Measurements from ENCODE around the gene JADE1.

JADE1 gene

GRCh38 chr4:128847082-128847724 is 37.7 kb downstream of the JADE1 start:
- H3K23ac ChIP-seq (ENCODE audit: low read length in 2 of 2) = no peak overlapping the region
- H3K9ac ChIP-seq (ENCODE audit: low read length) = no peak overlapping the region
- no peak overlapping the region for H3K4me2 ChIP-seq (ENCODE audit: low read length, poor library complexity, severe bottlenecking)
- H2AFZ ChIP-seq (ENCODE audit: low read depth, low read length) = no peak overlapping the region
- H3K14ac ChIP-seq (ENCODE audit: low read length in 2 of 2) = no peak overlapping the region
- no peak for DNase-seq
- H3K18ac ChIP-seq (ENCODE audit: low read depth in 1 of 2, low read length in 2 of 2) = peak overlapping the region in 1 of 2 experiments; percentile 19
- H4K8ac ChIP-seq (ENCODE audit: low read length) = no peak overlapping the region
- peak overlapping the region; percentile 42 for H3K27ac ChIP-seq (ENCODE audit: low read length, poor library complexity, severe bottlenecking)
- H2AK5ac ChIP-seq (ENCODE audit: low read length, severe bottlenecking) = peak overlapping the region; percentile 76
- no peak overlapping the region for H3K4ac ChIP-seq (ENCODE audit: low read depth in 1 of 2, low read length in 2 of 2)
- WGBS = 90% methylated on average over 6 of the region's 7 CpGs
- no peak overlapping the region for H2BK12ac ChIP-seq (ENCODE audit: low read length in 2 of 2)
- H3K79me1 ChIP-seq (replicated peaks; ENCODE audit: low read length, poor library complexity, severe bottlenecking) = peaks cover 26% of the 10 kb centered on the region
- peaks cover 40% of the 10 kb centered on the region for H3K4me1 ChIP-seq (ENCODE audit: control insufficient read depth, insufficient read depth, low read depth, low read length)
- no peak overlapping the region for H3K4me3 ChIP-seq (ENCODE audit: insufficient read depth in 1 of 2, low read depth in 1 of 2, low read length in 2 of 2)
- H2BK120ac ChIP-seq (ENCODE audit: low read depth, low read length) = no peak overlapping the region
- H4K91ac ChIP-seq (ENCODE audit: low read length) = no peak overlapping the region
- no peaks in the 10 kb centered on the region for H3K27me3 ChIP-seq (ENCODE audit: control insufficient read depth in 1 of 2, insufficient read depth in 1 of 2, low read length in 2 of 2)
- no peak overlapping the region for H2BK5ac ChIP-seq (ENCODE audit: low read depth, low read length, poor library complexity, severe bottlenecking)
- H3K9me3 ChIP-seq (ENCODE audit: control insufficient read depth, low read length) = no peaks in the 10 kb centered on the region
- peaks cover 66 to 95% of the 10 kb centered on the region in 2 experiments for H3K36me3 ChIP-seq (ENCODE audit: control insufficient read depth in 1 of 2, insufficient read depth in 2 of 2, low read depth in 1 of 2, low read length in 2 of 2)
- H2BK15ac ChIP-seq (ENCODE audit: low read depth, poor library complexity, severe bottlenecking) = peak overlapping the region; percentile 63

DNA sequence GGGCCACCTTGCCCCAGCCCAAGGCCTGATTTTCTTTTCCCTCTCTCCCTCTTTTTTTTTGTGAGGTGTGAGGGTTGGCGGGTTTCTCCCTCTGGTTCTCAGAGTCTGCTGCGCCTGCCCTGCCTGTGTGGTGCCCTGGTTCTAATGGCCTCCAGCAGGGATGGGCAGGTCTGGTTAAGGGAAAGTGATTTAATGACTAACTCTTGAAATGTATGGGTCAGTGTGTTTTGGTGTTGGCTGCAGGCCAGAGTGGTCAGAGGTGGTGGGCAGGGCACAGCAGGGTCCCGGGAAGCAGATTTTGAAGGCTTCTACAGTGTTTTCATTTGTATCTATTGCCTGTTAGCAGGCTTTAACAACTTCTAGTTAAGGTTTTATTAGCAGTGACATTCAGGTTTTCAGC is 39.0 kb downstream of the JADE1 start:
- 97% methylated on average over 3 of the region's 3 CpGs for WGBS

DNA sequence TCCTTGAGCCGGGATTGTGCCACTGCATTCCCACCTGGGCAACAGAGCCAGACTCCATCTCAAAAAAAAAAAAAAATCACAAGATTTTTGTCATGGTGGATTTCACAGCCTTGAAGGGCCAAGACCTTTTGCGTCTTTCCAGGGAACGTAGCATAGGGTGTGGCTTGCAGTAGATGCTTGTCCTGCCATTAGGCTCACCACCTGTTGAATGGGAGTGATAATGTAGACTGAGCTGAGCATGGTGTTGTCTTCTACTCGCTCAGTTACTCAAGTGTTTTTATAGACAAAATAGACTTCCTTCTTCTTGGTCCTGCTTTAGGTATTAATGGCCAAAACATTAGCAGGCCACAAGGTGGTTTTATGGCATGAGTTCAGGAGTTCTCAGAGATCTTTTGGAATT is 40.8 kb downstream of the JADE1 start:
- Histone ChIP-seq H3K79me1 (replicated peaks; ENCODE audit: low read length, poor library complexity, severe bottlenecking) (peaks cover 25% of the 10 kb centered on the region), H2BK5ac (ENCODE audit: low read depth, low read length, poor library complexity, severe bottlenecking) (no peak overlapping the region), H3K27me3 (ENCODE audit: control insufficient read depth in 1 of 2, insufficient read depth in 1 of 2, low read length in 2 of 2) (no peaks in the 10 kb centered on the region), H4K91ac (ENCODE audit: low read length) (no peak overlapping the region), H2AK5ac (ENCODE audit: low read length, severe bottlenecking) (no peak overlapping the region), H3K9me3 (ENCODE audit: control insufficient read depth, low read length) (no peaks in the 10 kb centered on the region), H4K8ac (ENCODE audit: low read length) (no peak overlapping the region), H3K4ac (ENCODE audit: low read depth in 1 of 2, low read length in 2 of 2) (no peak overlapping the region), H3K36me3 (ENCODE audit: control insufficient read depth in 1 of 2, insufficient read depth in 2 of 2, low read depth in 1 of 2, low read length in 2 of 2) (peaks cover 66 to 96% of the 10 kb centered on the region in 2 experiments), H2BK120ac (ENCODE audit: low read depth, low read length) (no peak overlapping the region), H3K9ac (ENCODE audit: low read length) (no peak overlapping the region), H2AFZ (ENCODE audit: low read depth, low read length) (no peak overlapping the region), H3K4me2 (ENCODE audit: low read length, poor library complexity, severe bottlenecking) (no peak overlapping the region), H3K4me3 (ENCODE audit: insufficient read depth in 1 of 2, low read depth in 1 of 2, low read length in 2 of 2) (no peak overlapping the region), H3K14ac (ENCODE audit: low read length in 2 of 2) (no peak overlapping the region), H2BK12ac (ENCODE audit: low read length in 2 of 2) (no peak overlapping the region), H3K23ac (ENCODE audit: low read length in 2 of 2) (no peak overlapping the region), H3K18ac (ENCODE audit: low read depth in 1 of 2, low read length in 2 of 2) (no peak overlapping the region), H3K4me1 (ENCODE audit: control insufficient read depth, insufficient read depth, low read depth, low read length) (peaks cover 40% of the 10 kb centered on the region), H3K27ac (ENCODE audit: low read length, poor library complexity, severe bottlenecking) (no peak overlapping the region), H2BK15ac (ENCODE audit: low read depth, poor library complexity, severe bottlenecking) (no peak overlapping the region)
- WGBS = 97% methylated on average over 2 of the region's 4 CpGs
- DNase-seq = no peak

More for the DNA sequence above, 39.0 kb downstream of the JADE1 start:
- no peak for DNase-seq
- Histone ChIP-seq H3K4ac (ENCODE audit: low read depth in 1 of 2, low read length in 2 of 2) (no peak overlapping the region), H3K9ac (ENCODE audit: low read length) (no peak overlapping the region), H3K4me1 (ENCODE audit: control insufficient read depth, insufficient read depth, low read depth, low read length) (peaks cover 40% of the 10 kb centered on the region), H3K27ac (ENCODE audit: low read length, poor library complexity, severe bottlenecking) (peak overlapping the region; percentile 46), H2AK5ac (ENCODE audit: low read length, severe bottlenecking) (no peak overlapping the region), H3K36me3 (ENCODE audit: control insufficient read depth in 1 of 2, insufficient read depth in 2 of 2, low read depth in 1 of 2, low read length in 2 of 2) (peaks cover 65 to 96% of the 10 kb centered on the region in 2 experiments), H2BK12ac (ENCODE audit: low read length in 2 of 2) (no peak overlapping the region), H3K4me3 (ENCODE audit: insufficient read depth in 1 of 2, low read depth in 1 of 2, low read length in 2 of 2) (no peak overlapping the region), H3K4me2 (ENCODE audit: low read length, poor library complexity, severe bottlenecking) (no peak overlapping the region), H3K9me3 (ENCODE audit: control insufficient read depth, low read length) (no peaks in the 10 kb centered on the region), H2BK15ac (ENCODE audit: low read depth, poor library complexity, severe bottlenecking) (no peak overlapping the region), H2BK5ac (ENCODE audit: low read depth, low read length, poor library complexity, severe bottlenecking) (no peak overlapping the region), H3K79me1 (replicated peaks; ENCODE audit: low read length, poor library complexity, severe bottlenecking) (peaks cover 26% of the 10 kb centered on the region), H3K23ac (ENCODE audit: low read length in 2 of 2) (no peak overlapping the region), H4K8ac (ENCODE audit: low read length) (no peak overlapping the region), H3K27me3 (ENCODE audit: control insufficient read depth in 1 of 2, insufficient read depth in 1 of 2, low read length in 2 of 2) (no peaks in the 10 kb centered on the region), H3K18ac (ENCODE audit: low read depth in 1 of 2, low read length in 2 of 2) (no peak overlapping the region), H2AFZ (ENCODE audit: low read depth, low read length) (no peak overlapping the region), H2BK120ac (ENCODE audit: low read depth, low read length) (no peak overlapping the region), H4K91ac (ENCODE audit: low read length) (no peak overlapping the region), H3K14ac (ENCODE audit: low read length in 2 of 2) (no peak overlapping the region)

- H3K18ac ChIP-seq (ENCODE audit: low read depth in 1 of 2, low read length in 2 of 2) = no peak overlapping the region
- no peak overlapping the region for H2BK12ac ChIP-seq (ENCODE audit: low read length in 2 of 2)
- H3K9me3 ChIP-seq (ENCODE audit: control insufficient read depth, low read length) = no peaks in the 10 kb centered on the region
- no peak overlapping the region for H4K8ac ChIP-seq (ENCODE audit: low read length)
- H3K79me1 ChIP-seq (replicated peaks; ENCODE audit: low read length, poor library complexity, severe bottlenecking) = peaks cover 33% of the 10 kb centered on the region
- H2AFZ ChIP-seq (ENCODE audit: low read depth, low read length) = no peak overlapping the region
- H3K4ac ChIP-seq (ENCODE audit: low read depth in 1 of 2, low read length in 2 of 2) = no peak overlapping the region
- no peak overlapping the region for H3K27ac ChIP-seq (ENCODE audit: low read length, poor library complexity, severe bottlenecking)
- no peak overlapping the region for H4K91ac ChIP-seq (ENCODE audit: low read length)
- H2AK5ac ChIP-seq (ENCODE audit: low read length, severe bottlenecking) = no peak overlapping the region
- no peak overlapping the region for H2BK5ac ChIP-seq (ENCODE audit: low read depth, low read length, poor library complexity, severe bottlenecking)
- no peak overlapping the region for H3K14ac ChIP-seq (ENCODE audit: low read length in 2 of 2)
- no peak overlapping the region for H3K4me3 ChIP-seq (ENCODE audit: insufficient read depth in 1 of 2, low read depth in 1 of 2, low read length in 2 of 2)
- H2BK120ac ChIP-seq (ENCODE audit: low read depth, low read length) = peak overlapping the region; percentile 2
- H3K4me2 ChIP-seq (ENCODE audit: low read length, poor library complexity, severe bottlenecking) = no peak overlapping the region
- peak; percentile 49 for DNase-seq
- no peak overlapping the region for H2BK15ac ChIP-seq (ENCODE audit: low read depth, poor library complexity, severe bottlenecking)
- H3K27me3 ChIP-seq (ENCODE audit: control insufficient read depth in 1 of 2, insufficient read depth in 1 of 2, low read length in 2 of 2) = no peaks in the 10 kb centered on the region
- no peak overlapping the region for H3K23ac ChIP-seq (ENCODE audit: low read length in 2 of 2)
- H3K36me3 ChIP-seq (ENCODE audit: control insufficient read depth in 1 of 2, insufficient read depth in 2 of 2, low read depth in 1 of 2, low read length in 2 of 2) = peaks cover 69 to 96% of the 10 kb centered on the region in 2 experiments
- peaks cover 25% of the 10 kb centered on the region for H3K4me1 ChIP-seq (ENCODE audit: control insufficient read depth, insufficient read depth, low read depth, low read length)
- 83% methylated on average over 5 of the region's 5 CpGs for WGBS
- no peak overlapping the region for H3K9ac ChIP-seq (ENCODE audit: low read length)
These were observed 44.2 kb downstream of the JADE1 start for GRCh38 chr4:128853741-128854140.
